Stimulated activated CD4-positive, alpha-beta T cell treated with anti-CD3 and anti-CD28 coated beads, Interleukin-1b, Interleukin-23, amount 100 ng/mL, for 1 hour (primary cell): ENCODE results near the gene PARL.
"Not testable (repeated sequence)": the region's sequence is repeated elsewhere in the genome, so short reads cannot be mapped to it uniquely, and the experiment has no call there.

Experiments used
- DNase-seq, 2 donors: peaks; one replicate each; pipeline ENCODE4 v3.0.0-alpha.2; 2020; ENCODE audit warnings: low read depth in 2 of 2

PARL gene

DNA sequence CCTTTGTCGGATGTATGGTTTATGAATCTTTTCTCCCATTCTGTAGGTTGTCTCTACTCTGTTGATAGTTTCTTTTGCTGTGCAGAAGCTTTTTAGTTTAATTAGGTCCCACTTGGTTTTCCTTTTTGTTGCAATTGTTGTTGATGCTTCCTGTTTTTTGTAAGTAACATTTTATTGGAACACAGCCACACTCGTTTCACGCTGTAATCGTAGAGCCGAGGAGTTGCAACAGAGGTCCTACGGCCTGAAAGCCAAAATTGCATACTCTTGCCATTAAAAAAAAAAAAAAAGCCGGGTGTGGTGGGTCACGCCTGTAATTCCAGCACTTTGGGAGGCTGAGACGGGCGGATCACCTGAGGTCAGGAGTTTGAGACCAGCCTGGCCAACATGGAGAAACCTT lies 100.2 kb downstream of the PARL start:
- DNase-seq: not testable (repeated sequence)

DNA sequence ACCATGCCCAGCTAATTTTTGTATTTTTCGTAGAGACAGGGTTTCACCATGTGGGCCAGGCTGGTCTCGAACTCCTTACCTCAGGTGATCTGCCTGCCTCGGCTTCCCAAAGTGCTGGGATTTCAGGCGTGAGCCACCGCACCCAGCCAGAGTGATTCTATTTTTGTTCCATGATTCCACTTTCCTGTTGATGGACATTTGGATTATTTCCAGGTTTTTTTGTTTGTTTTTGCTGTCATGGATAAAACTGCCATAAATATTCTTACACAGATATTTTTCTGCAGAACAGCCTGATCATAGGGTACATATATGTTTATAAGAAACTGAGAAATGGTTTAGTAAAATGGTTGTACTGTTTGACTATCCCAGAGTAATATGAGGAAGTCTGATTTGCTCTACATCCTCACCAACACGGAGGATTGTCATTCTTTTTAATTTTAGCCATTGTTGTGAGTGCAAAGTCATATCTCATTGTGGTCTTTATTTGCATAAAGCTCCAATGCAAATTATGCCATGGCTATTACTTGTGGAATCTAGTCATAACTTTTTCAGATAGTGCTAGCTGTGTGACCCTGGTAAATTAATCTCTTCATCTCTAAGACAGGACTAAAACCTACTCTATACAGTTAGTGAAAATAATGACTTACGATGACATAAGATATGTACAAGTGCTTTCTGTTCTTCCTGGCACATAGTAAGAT lies 102.0 kb downstream of the PARL start:
- no peak for DNase-seq

DNA sequence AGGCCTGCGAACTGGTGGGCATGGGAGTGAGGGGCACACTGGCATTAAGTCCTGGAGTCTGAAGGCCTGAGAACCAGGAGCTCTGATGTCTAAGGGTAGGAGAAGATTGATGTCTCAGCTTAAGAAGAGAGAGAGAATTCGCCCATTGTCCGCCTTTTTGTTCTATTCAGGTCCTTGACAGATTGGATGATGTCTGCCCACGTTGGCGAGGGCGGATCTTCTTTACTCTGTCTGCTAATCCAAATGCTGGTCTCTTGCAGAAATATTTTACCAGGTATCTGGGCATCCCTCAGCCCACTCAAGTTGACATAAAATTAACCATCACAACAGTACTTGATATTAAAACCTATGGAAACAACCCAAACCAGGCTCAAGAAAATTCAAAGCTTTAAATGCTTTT lies 103.4 kb downstream of the PARL start:
- no peak for DNase-seq

DNA sequence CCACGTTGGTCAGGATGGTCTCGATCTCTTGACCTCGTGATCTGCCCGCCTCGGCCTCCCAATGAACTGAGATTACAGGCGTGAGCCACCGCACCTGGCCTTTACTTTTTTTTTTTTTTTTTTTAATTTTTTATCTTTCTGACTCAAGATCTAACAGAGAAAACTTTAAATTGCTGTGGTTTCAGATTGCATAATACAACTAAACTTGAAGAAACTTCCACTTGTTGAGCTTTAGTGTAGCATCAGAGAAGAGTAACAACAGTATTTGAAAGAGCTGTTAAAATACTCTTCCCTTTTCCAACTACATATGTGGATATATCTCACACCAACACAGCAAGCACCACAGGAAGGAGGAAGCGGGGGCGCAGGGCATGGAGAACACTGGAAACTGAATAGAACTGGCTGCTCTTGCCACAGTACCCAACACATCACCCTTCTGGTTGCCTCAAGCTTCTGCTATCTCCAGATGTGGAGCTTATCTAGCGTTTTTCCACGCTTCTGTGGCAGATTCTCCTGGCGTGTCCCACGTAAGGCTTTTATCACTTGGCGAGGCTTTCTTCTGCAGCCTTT lies 104.7 kb downstream of the PARL start:
- DNase-seq: no peak
